22Rv1 (cell line): ENCODE measurements around the gene GEMIN7.

Source experiments
- ZFX ChIP-seq: fragments of 450-650 bp; IDR thresholded peaks from 2 replicates; pipeline ENCODE4 v1.6.1; 2017; ENCODE audit warnings: antibody characterized with exemption, borderline replicate concordance
- TF ChIP-seq, protein P1 (sequence below): fragments of 450-650 bp; IDR thresholded peaks from 2 replicates; pipeline ENCODE4 v1.5.1; 2017; ENCODE audit warnings: mild to moderate bottlenecking

DNA sequence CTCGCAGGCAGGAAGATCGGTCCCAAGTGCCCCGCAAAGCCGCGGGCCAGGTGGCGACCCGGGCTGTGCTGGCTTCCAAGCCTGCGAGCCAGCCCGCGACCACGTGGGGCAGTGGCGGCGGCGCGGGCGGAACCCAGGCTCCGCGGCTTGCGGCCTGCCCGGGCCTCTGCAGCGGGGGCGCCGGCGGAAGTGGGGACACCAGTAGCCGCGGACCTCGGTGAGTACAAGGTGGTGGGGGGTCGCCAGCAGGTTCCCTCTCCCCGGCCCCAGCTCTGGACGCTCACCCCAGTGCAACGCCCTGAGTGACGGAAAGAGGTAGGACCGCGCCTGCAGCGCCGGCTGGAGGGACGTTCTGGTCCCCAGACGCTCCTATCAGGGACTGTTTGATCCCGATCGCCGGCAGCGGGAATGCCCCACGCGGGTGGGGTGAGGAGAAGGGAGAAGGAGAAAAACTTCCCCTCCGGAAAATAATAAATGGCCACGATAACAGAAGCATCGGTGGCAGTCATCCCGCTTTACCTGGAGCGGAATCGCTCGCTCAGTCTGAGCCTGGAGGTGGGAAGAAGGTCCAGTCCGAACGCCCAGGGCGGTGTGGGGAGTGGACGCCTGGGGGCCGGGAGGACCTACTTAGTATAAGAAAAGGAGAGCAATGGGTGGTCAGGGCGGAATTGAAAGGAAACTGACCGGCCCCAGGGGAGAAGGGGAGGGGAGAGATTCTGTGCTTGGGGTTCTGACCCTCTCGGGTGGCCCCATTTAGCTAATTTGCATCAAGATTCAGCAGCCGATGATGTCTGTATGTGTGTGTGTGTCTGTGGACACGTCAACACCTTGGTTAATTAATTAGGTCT lies at the start of gene GEMIN7:
- TF ChIP-seq, protein P1, sequence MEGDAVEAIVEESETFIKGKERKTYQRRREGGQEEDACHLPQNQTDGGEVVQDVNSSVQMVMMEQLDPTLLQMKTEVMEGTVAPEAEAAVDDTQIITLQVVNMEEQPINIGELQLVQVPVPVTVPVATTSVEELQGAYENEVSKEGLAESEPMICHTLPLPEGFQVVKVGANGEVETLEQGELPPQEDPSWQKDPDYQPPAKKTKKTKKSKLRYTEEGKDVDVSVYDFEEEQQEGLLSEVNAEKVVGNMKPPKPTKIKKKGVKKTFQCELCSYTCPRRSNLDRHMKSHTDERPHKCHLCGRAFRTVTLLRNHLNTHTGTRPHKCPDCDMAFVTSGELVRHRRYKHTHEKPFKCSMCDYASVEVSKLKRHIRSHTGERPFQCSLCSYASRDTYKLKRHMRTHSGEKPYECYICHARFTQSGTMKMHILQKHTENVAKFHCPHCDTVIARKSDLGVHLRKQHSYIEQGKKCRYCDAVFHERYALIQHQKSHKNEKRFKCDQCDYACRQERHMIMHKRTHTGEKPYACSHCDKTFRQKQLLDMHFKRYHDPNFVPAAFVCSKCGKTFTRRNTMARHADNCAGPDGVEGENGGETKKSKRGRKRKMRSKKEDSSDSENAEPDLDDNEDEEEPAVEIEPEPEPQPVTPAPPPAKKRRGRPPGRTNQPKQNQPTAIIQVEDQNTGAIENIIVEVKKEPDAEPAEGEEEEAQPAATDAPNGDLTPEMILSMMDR: peak; percentile 31
- no peak for TF ChIP-seq ZFX
